Kidney (tissue), 14 donors: Measurements from ENCODE around the gene SLC17A6. TPM values are rescaled to one million over a fixed set of nuclear protein-coding genes. Genes with fewer than 3 reads are reported as not detected.

ENCODE experiments used
- DNase-seq, 5 donors: peaks; one replicate each; pipeline ENCODE4 v3.0.0-alpha.2; 2013 to 2020
- FAIRE-seq: peaks from 2 replicates; lab custom pipeline; 2012; peaks lifted over from hg19 to GRCh38; lab: Jason Lieb, UNC
- H3K27ac ChIP-seq, 2 donors: one replicate each; pipeline ENCODE4 v1.7.0; 2013; ENCODE audit warnings: low read depth in 2 of 2, low read length in 2 of 2, inconsistent platforms in 1 of 2
- H3K27me3 ChIP-seq: one replicate; pipeline ENCODE4 v1.7.1; 2013; ENCODE audit warnings: low read length, inconsistent platforms; ENCODE audit not compliant: control insufficient read depth, insufficient read depth
- H3K36me3 ChIP-seq, 3 donors: one replicate each; pipeline versions ENCODE4 v1.7.0 to v1.7.1; 2013; ENCODE audit warnings: low read length in 3 of 3, control low read depth in 1 of 3, inconsistent platforms in 1 of 3; ENCODE audit not compliant: insufficient read depth in 3 of 3, control insufficient read depth in 2 of 3
- H3K4me1 ChIP-seq, 3 donors: one replicate each; pipeline versions ENCODE4 v1.7.0 to v1.7.1; 2013; ENCODE audit warnings: low read length in 3 of 3, inconsistent platforms in 1 of 3, low read depth in 1 of 3; ENCODE audit not compliant: control insufficient read depth in 2 of 3, insufficient read depth in 2 of 3
- H3K4me3 ChIP-seq, 3 donors: one replicate each; pipeline versions ENCODE4 v1.7.0 to v1.8.1; 2013; ENCODE audit warnings: low read length in 3 of 3, control low read depth in 1 of 3, inconsistent platforms in 1 of 3
- H3K9ac ChIP-seq, 3 donors: one replicate each; pipeline versions ENCODE4 v1.7.0 to v1.7.1; 2013; ENCODE audit warnings: low read length in 3 of 3, control low read depth in 1 of 3, inconsistent platforms in 1 of 3
- H3K9me3 ChIP-seq, 3 donors: one replicate each; pipeline versions ENCODE4 v1.7.0 to v1.7.1; 2013; ENCODE audit warnings: low read length in 3 of 3, control low read depth in 1 of 3, inconsistent platforms in 1 of 3; ENCODE audit not compliant: control insufficient read depth in 2 of 3, insufficient read depth in 1 of 3
- intact Hi-C: fragments of 100-400 bp; cut with DNase I; formaldehyde crosslinking; loops from one replicate; pipeline ENCODE4 v1.11.1; 2022
- polyA plus RNA-seq: library from polyadenylated mRNA; stranded (reverse); fragments of 350-450 nt; fragmentation: Illumina TruSeq; extraction: RNeasy Lipid Tissue Mini Kit (QIAGEN cat#74804); gene quantifications from one replicate; pipeline ENCODE4 v1.2.3, GENCODE V29; 2014; ENCODE audit warnings: low read depth, low replicate concordance; ENCODE audit not compliant: insufficient read depth
- total RNA-seq: library from RNA; stranded (reverse); fragmentation: NEBNext Ultra II Directional; extraction: Animal tissue kit (Norgen Biotek cat#: 25700); gene quantifications from one replicate; pipeline ENCODE4 v1.2.1, GENCODE V29; 2021
- TF ChIP-seq, protein P1 (sequence below): IDR thresholded peaks from 3 replicates; pipeline ENCODE4 v1.5.1; 2012; ENCODE audit warnings: mild to moderate bottlenecking, moderate library complexity, borderline replicate concordance; ENCODE audit not compliant: insufficient read depth; ENCODE audit errors: extremely low read depth
- donor health status: control.
- donor health status: control.
- donor health status: control.
- donor health status: control.
- donor health status: control.
- donor health status: DM: yes; HTN: yes; CAD: no.
- donor health status: Normal renal cell carcinoma (clear cell type).

The SLC17A6 gene
- total and polyA plus RNA-seq, 2 donors from 2014 or later = not detected

GRCh38 chr11:22349491-22349890 is 11.3 kb downstream of the SLC17A6 start:
- Histone ChIP-seq H3K4me3 (no peak overlapping the region), H3K9me3 (no peaks in the 10 kb centered on the region), H3K27me3 (peaks cover 2% of the 10 kb centered on the region), H3K4me1 (no peaks in the 10 kb centered on the region), H3K36me3 (no peaks in the 10 kb centered on the region), H3K9ac (no peak overlapping the region), H3K27ac (no peak overlapping the region)
- TF ChIP-seq, protein P1, sequence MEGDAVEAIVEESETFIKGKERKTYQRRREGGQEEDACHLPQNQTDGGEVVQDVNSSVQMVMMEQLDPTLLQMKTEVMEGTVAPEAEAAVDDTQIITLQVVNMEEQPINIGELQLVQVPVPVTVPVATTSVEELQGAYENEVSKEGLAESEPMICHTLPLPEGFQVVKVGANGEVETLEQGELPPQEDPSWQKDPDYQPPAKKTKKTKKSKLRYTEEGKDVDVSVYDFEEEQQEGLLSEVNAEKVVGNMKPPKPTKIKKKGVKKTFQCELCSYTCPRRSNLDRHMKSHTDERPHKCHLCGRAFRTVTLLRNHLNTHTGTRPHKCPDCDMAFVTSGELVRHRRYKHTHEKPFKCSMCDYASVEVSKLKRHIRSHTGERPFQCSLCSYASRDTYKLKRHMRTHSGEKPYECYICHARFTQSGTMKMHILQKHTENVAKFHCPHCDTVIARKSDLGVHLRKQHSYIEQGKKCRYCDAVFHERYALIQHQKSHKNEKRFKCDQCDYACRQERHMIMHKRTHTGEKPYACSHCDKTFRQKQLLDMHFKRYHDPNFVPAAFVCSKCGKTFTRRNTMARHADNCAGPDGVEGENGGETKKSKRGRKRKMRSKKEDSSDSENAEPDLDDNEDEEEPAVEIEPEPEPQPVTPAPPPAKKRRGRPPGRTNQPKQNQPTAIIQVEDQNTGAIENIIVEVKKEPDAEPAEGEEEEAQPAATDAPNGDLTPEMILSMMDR = no peak
- DNase-seq = no peak
- FAIRE-seq = no peak
- intact Hi-C loops = no loop called here

GRCh38 chr11:22359295-22359694 is 21.1 kb downstream of the SLC17A6 start:
- Histone ChIP-seq H3K27ac (no peak overlapping the region), H3K4me3 (no peak overlapping the region), H3K27me3 (no peaks in the 10 kb centered on the region), H3K9ac (no peak overlapping the region), H3K36me3 (no peaks in the 10 kb centered on the region), H3K4me1 (no peaks in the 10 kb centered on the region), H3K9me3 (no peaks in the 10 kb centered on the region)
- DNase-seq (no peak), FAIRE-seq (no peak)
- intact Hi-C loops = no loop called here
- TF ChIP-seq, protein P1 = no peak

- TF ChIP-seq, protein P1 = no peak
- H3K27ac ChIP-seq = no peak overlapping the region
- no peaks in the 10 kb centered on the region for H3K27me3 ChIP-seq
- no peaks in the 10 kb centered on the region for H3K36me3 ChIP-seq
- H3K4me3 ChIP-seq = no peak overlapping the region
- no peaks in the 10 kb centered on the region for H3K9me3 ChIP-seq
- DNase-seq (no peak), FAIRE-seq (no peak)
- no peak overlapping the region for H3K9ac ChIP-seq
- intact Hi-C loops = loop anchor here (10.0 kb wide), 1 partner anchor 64 kb away; no protein-coding TSS in a partner anchor
- H3K4me1 ChIP-seq = no peaks in the 10 kb centered on the region
Measured at GRCh38 chr11:22371160-22371559, 33.0 kb downstream of the SLC17A6 start.

DNA sequence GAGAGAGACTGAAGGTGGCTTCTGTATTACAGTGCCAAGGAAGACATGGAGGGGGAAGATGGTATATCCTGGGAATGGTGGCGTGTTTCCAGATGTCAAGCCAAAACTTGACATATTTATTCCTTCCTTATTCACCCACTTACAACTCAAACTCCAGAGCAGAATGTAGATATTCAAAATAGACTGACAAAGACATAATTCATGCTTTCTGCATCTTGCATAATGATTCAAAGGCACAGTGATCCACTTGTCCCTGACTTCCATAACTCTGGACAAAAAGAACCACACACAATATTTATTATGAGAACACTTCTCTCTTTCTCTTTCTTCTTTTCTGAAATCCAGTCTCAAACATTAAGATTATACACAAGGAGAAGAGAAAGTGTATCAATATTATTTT is 48.9 kb downstream of the SLC17A6 start:
- Histone ChIP-seq H3K4me1 (no peaks in the 10 kb centered on the region), H3K27me3 (no peaks in the 10 kb centered on the region), H3K36me3 (no peaks in the 10 kb centered on the region), H3K9ac (no peak overlapping the region), H3K9me3 (no peaks in the 10 kb centered on the region), H3K4me3 (no peak overlapping the region), H3K27ac (no peak overlapping the region)
- no peak for FAIRE-seq
- intact Hi-C loops = no loop called here
- no peak for DNase-seq
- TF ChIP-seq, protein P1 = no peak
